Small intestine (tissue), 7 donors: ENCODE results near the gene RMI2. TPM values are rescaled to one million over a fixed set of nuclear protein-coding genes. Genes with fewer than 3 reads are reported as not detected.
A peak's percentile ranks its signal among the peaks of the same experiment; 100 is the strongest.

ENCODE experiments used
- DNase-seq, 2 donors: peaks; one replicate each; pipeline versions ENCODE4 v3.0.0 to v3.0.0-alpha.2; 2013
- FAIRE-seq: peaks from 2 replicates; lab custom pipeline; 2012; peaks lifted over from hg19 to GRCh38; lab: Jason Lieb, UNC
- H3K27ac ChIP-seq, 3 donors: one replicate each; pipeline ENCODE4 v1.5.1; 2013; ENCODE audit warnings: low read length in 2 of 3, mild to moderate bottlenecking in 2 of 3, control low read depth in 1 of 3, inconsistent platforms in 1 of 3, low read depth in 1 of 3, moderate library complexity in 1 of 3
- H3K27me3 ChIP-seq, 3 donors: one replicate each; pipeline ENCODE4 v1.6.1; 2013; ENCODE audit warnings: low read length in 3 of 3, inconsistent platforms in 1 of 3; ENCODE audit not compliant: control insufficient read depth in 3 of 3, insufficient read depth in 3 of 3
- H3K36me3 ChIP-seq, 3 donors: one replicate each; pipeline ENCODE4 v1.6.1; 2013; ENCODE audit warnings: low read length in 3 of 3, inconsistent platforms in 1 of 3, low read depth in 1 of 3, mild to moderate bottlenecking in 1 of 3, moderate library complexity in 1 of 3; ENCODE audit not compliant: control insufficient read depth in 3 of 3, insufficient read depth in 2 of 3
- H3K4me1 ChIP-seq, 3 donors: one replicate each; pipeline ENCODE4 v1.6.1; 2013; ENCODE audit warnings: low read length in 2 of 3, inconsistent platforms in 1 of 3, low read depth in 1 of 3, mild to moderate bottlenecking in 1 of 3, moderate library complexity in 1 of 3; ENCODE audit not compliant: control insufficient read depth in 3 of 3, insufficient read depth in 2 of 3
- H3K4me3 ChIP-seq, 3 donors: one replicate each; pipeline ENCODE4 v1.5.1; 2013; ENCODE audit warnings: low read length in 3 of 3, control low read depth in 1 of 3, inconsistent platforms in 1 of 3, low read depth in 1 of 3, mild to moderate bottlenecking in 1 of 3, moderate library complexity in 1 of 3
- H3K9me3 ChIP-seq, 2 donors: one replicate each; pipeline ENCODE4 v1.6.1; 2013; ENCODE audit warnings: low read depth in 1 of 2, low read length in 1 of 2; ENCODE audit not compliant: control insufficient read depth in 2 of 2, insufficient read depth in 1 of 2
- WGBS, 3 donors: extraction: QIAGEN DNeasy Blood & Tissue Kit; methylation state at CpG; one replicate each; pipeline ENCODE4 v1.1.7; 2013; 5-methylcytosine and 5-hydroxymethylcytosine counted together
- polyA plus RNA-seq, 4 donors: library from polyadenylated mRNA; stranded (reverse) in 3 of 4; unstranded in 1 of 4; fragments of 200-250 nt in 3 of 4; fragments of 120-200 nt in 1 of 4; gene quantifications; one replicate each; pipeline versions ENCODE4 v1.2.1 to v1.2.3, GENCODE V29; 2013
- donor health status: healthy with polysubstance abuse.
- donor health status: control.
- donor health status: control.
- donor health status: Bipolar disorder and iron deficiency.
- donor health status: healthy.

RMI2 gene
- polyA plus RNA-seq, 4 donors = 1.4 to 14.6 (median 8.6) TPM

DNA sequence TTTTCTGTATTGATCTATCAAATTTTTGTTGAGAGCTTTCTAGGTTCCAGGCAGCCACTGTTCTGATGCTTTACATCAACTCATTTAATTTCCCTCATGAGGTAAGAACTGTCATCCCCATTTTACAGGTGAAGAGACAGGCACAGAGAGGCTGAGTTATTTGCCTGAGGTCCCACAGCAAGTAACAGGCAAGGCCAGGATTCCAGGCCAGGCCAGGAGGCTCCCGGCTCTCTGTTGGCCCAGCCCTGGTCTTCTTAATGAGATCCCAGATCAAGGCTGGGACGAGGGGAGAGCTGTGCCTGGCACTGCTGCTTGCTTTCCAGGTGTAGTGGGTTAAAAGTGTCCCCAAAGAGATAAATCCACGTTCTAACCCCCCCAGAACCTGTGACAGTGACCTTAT is 22.4 kb upstream of the RMI2 start:
- Histone ChIP-seq H3K27me3 (no peaks in the 10 kb centered on the region), H3K4me3 (no peak overlapping the region), H3K36me3 (no peaks in the 10 kb centered on the region), H3K9me3 (no peaks in the 10 kb centered on the region), H3K27ac (no peak overlapping the region), H3K4me1 (no peaks in the 10 kb centered on the region)
- FAIRE-seq = no peak
- DNase-seq = no peak
- WGBS, 3 donors = 64 to 86% (median 77%) methylated on average over 3 of the region's 3 CpGs

DNA sequence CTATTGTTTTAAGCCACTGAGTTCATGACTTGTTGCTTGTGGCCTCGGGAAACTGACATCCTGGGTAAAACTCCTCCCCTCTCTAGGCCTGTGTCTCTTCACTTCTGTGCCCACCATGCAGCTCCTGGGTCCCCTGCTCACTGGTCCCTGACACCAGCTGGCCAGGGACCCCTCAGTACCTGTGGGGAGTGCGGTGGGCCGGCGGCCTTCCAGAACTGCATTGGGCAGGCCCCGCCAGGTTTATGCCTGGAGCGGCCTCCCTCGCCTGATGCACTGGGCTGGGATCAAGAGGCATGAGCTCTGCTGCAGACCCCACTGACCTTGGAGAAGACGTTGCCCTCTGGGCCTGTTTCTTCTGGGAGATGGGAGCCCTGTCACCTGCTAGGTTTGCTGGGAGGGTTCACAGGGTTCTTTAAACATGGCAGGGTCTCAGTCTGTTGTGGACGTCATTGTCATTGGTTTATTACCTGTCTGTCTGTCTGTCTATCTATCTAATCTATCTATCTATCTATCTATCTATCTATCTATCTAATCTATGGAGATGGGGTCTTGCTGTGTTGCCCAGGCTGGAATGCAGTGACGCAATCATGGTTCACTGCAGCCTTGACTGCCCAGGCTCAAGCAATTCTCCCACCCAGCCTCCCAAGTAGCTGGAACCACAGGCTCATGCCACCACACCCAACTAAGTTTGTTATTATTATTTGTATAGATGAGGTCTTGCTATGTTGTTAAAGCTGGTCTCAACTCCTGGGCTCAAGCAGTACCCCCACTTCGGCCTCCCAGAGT is 21.5 kb upstream of the RMI2 start:
- 90 to 92% (median 91%) methylated on average over 11 of the region's 11 CpGs for WGBS, 3 donors
- DNase-seq (no peak), FAIRE-seq (no peak)
- H3K4me1 ChIP-seq = no peaks in the 10 kb centered on the region
- H3K27me3 ChIP-seq = no peaks in the 10 kb centered on the region
- no peak overlapping the region for H3K4me3 ChIP-seq
- no peaks in the 10 kb centered on the region for H3K36me3 ChIP-seq
- H3K27ac ChIP-seq = no peak overlapping the region
- no peaks in the 10 kb centered on the region for H3K9me3 ChIP-seq

DNA sequence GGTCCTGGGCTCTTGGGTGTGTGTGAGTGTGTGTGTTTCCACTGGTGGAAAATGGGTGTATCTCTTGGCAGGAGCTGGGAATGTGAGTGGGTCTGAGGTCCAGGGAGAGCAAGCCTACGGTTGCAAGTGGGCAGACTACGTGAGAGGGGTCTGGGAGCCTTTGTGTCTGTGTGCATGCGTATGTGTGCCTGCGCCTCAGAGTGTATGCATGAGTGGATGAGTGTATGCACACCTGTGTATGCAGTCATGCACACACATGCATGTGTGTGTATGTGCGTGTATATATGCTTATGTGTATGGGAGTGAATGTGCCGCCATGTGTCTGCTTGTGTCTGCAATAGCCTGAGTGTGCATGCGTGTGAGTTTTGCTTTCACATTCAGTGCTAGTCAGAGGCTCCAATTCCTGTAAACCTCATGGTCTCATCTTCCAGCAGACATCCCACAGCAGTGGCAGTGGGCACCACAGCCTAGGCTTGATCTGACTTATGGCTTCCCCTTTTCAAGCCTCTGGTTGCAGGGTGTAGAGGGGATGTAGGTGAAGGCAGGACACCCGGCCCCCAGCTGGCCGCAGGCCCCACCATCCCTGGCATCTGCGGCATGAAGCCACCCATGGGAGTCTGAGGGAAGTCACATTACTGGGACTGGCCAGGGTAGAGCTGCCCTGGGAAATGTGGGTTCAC is 19.7 kb upstream of the RMI2 start:
- no peak for DNase-seq
- no peaks in the 10 kb centered on the region for H3K36me3 ChIP-seq
- no peaks in the 10 kb centered on the region for H3K4me1 ChIP-seq
- FAIRE-seq = no peak
- H3K4me3 ChIP-seq = no peak overlapping the region
- no peak overlapping the region for H3K27ac ChIP-seq
- no peaks in the 10 kb centered on the region for H3K9me3 ChIP-seq
- 81 to 88% (median 82%) methylated on average over 10 of the region's 10 CpGs for WGBS, 3 donors
- no peaks in the 10 kb centered on the region for H3K27me3 ChIP-seq

DNA sequence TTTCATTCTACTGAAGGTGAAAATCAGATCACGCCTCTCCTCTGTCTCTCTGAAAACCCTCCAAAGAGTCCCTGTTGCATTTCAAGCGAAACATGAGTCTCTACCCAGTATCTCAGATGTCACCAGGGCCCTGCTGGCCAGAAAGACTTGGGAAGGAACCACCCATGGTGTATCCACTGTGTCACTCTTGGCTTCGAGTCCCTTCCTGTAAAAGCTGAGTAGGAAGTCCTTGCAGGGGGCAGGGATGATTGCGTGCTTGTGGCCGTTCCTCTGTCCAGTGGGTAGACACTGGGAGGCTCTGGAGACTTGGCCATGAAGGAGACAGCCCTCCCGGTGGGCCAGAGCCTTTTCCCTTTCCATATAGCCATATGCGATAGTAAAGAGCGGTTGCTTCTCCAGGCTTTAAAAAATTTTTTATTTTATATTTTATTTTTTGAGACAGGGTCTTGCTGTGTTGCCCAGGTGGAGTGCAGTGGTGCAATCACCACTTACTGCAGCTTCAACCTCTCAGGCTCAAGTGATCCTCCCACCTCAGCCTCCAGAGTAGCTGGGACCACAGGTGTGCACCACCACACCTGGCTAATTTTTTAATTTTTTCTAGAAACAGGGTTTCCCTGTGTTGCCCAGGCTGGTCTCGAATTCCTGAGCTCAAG is 19.0 kb upstream of the RMI2 start:
- DNase-seq = no peak
- FAIRE-seq = no peak
- WGBS, 3 donors = 79 to 94% (median 89%) methylated on average over 9 of the region's 9 CpGs
- Histone ChIP-seq H3K9me3 (no peaks in the 10 kb centered on the region), H3K4me1 (no peaks in the 10 kb centered on the region), H3K27me3 (no peaks in the 10 kb centered on the region), H3K4me3 (no peak overlapping the region), H3K27ac (no peak overlapping the region), H3K36me3 (no peaks in the 10 kb centered on the region)

DNA sequence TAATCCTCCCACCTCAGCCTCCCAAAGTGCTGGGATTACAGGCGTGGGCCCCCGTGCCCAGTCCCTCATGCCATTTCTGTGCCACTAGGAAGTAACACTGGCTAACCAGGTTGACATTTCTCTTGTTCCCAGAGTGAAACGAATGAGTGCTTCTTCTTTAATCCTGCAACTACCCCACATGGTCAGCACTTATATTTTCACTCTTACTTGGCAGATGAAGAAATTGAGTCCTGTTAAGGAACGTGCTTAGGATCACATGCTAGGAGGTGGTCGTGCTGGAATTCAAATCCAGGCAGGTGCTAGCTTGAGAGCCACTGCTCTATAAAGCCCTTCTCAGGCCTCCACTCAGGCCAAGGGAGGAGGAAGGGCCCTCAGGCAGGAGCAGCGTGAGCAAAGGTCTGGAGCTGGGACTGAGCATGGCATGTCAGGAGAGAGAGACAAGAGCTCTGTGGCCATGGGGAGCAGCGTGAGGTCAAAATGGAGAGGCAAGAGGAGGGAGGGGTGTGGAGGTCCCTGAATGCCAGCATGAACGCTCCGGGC is 18.5 kb upstream of the RMI2 start:
- Histone ChIP-seq H3K27ac (peak overlapping the region in 1 of 3 donors; percentile 42), H3K4me3 (no peak overlapping the region), H3K36me3 (no peaks in the 10 kb centered on the region), H3K9me3 (no peaks in the 10 kb centered on the region), H3K4me1 (no peaks in the 10 kb centered on the region), H3K27me3 (no peaks in the 10 kb centered on the region)
- no peak for DNase-seq
- no peak for FAIRE-seq
- WGBS, 3 donors = 82 to 88% (median 85%) methylated on average over 9 of the region's 9 CpGs

DNA sequence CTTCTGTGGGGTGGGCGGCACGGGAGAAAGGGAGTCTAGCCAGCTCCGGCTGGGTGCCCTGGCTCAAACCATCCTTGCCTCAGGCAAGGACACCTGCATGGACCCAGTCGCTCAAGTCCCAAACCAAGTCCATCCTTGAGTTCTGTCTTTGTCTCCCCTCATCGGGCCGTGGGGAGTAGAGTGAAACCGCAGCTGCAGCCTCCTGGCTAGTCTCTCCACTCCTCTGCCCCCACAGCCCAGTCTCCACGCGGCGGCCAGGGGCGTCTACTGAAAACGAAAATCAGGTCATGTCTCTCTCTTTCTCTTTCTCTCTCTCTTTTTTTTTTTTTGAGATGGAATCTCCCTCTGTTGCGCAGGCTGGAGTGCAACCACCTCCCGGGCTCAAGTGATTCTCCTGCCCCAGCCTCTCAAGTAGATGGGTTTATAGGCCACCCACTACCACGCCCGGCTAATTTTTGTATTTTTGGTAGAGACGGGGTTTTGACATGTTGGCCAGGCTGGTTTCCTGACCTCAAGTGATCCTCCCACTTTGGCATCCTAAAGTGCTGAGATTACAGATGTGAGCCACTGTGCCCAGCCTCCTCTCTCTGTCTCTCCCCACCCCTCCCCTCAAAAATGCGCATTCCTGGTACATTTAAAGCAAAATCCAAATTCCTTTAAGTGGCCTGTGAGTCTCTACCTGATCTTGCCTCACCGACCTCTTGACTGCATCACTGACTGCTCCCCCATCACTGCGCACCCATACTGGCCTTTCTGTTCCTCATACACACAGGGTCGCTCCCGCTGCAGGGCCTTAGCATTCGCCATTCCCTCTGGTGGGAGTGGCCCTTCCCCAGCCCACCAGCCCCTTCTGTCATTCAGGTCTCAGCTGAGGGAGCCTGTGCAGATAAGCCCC is 17.7 kb upstream of the RMI2 start:
- Histone ChIP-seq H3K36me3 (no peaks in the 10 kb centered on the region), H3K4me3 (no peak overlapping the region), H3K27ac (peak overlapping the region in 2 of 3 donors; percentile 25 to 78), H3K4me1 (no peaks in the 10 kb centered on the region), H3K9me3 (no peaks in the 10 kb centered on the region), H3K27me3 (no peaks in the 10 kb centered on the region)
- no peak for FAIRE-seq
- no peak for DNase-seq
- 70 to 87% (median 73%) methylated on average over 23 of the region's 23 CpGs for WGBS, 3 donors

DNA sequence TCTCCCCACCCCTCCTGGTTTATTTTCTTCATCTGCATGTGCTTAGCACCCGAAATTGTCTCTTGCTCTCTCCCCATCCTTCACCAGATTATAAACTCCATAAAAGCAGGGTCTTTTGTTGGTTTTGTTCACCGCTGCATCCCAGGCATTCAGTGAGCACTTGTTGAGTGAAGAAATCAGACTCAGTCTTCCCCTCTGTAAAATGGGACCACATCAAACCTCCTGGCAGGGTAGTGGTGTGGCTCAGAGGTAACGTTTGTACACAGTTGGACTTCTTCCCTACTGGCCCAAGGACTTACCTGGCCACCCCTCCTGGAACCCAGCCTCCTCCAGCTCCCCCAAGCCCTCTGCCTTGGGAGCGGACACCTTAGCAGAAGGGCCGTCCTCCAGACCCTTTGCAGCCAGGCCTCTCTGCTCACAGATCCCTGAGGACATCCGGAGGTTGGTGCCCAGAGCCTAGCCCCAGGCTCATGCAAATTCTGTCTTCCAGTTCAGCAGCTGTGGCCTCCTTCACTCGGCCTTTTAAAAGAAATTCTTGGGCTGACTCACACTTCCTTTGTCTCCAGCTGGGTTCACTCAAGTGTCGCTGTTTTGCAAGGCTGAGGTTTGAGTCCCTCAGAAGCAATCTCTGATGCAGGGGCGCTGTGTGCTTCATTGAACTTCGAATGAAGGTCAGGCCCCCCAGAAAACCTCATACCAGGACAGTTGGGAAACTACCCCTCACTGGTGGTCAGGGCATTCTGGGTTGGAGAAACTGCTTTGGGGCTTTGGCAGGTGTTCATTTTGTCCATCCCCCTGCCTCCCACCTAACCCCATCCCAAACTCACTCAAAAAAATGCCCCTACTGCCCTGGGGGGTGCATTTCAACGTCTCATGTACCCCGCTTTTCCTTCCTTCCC is 16.8 kb upstream of the RMI2 start:
- H3K27ac ChIP-seq = peak overlapping the region in 2 of 3 donors; percentile 25 to 78
- H3K4me1 ChIP-seq = no peaks in the 10 kb centered on the region
- H3K36me3 ChIP-seq = no peaks in the 10 kb centered on the region
- H3K9me3 ChIP-seq = no peaks in the 10 kb centered on the region
- no peaks in the 10 kb centered on the region for H3K27me3 ChIP-seq
- no peak overlapping the region for H3K4me3 ChIP-seq
- DNase-seq (peak; percentile 39 to 52), FAIRE-seq (no peak)
- 35 to 58% (median 56%) methylated on average over 12 of the region's 12 CpGs for WGBS, 3 donors
